ENCODE measurements around the gene UBR2.
"Not testable (repeated sequence)": the region's sequence is repeated elsewhere in the genome, so short reads cannot be mapped to it uniquely, and the experiment has no call there.

UBR2 gene

GRCh38 chr6:42619963-42620362 is 56.1 kb downstream of the UBR2 start:
- DNase-seq = no peak

- DNase-seq = no peak
Measured at GRCh38 chr6:42624601-42625000, 60.8 kb downstream of the UBR2 start.

GRCh38 chr6:42627044-42627443 is 63.2 kb downstream of the UBR2 start:
- no peak for DNase-seq

GRCh38 chr6:42627674-42628073 is 63.8 kb downstream of the UBR2 start:
- no peak for DNase-seq

- DNase-seq = no peak
Measured at GRCh38 chr6:42628604-42629003, 64.8 kb downstream of the UBR2 start.

GRCh38 chr6:42629845-42630244 is 66.0 kb downstream of the UBR2 start:
- DNase-seq = no peak

- no peak for DNase-seq
Measured at GRCh38 chr6:42637681-42638080, 73.9 kb downstream of the UBR2 start.

- DNase-seq = no peak
Measured at GRCh38 chr6:42642794-42643193, 79.0 kb downstream of the UBR2 start.

- no peak for DNase-seq
Measured at GRCh38 chr6:42644211-42644610, 80.4 kb downstream of the UBR2 start.

GRCh38 chr6:42652024-42652746 is 88.4 kb downstream of the UBR2 start:
- no peak for DNase-seq

GRCh38 chr6:42653851-42654250 is 90.0 kb downstream of the UBR2 start:
- DNase-seq = no peak

- DNase-seq = no peak
Measured at GRCh38 chr6:42659806-42660205, 96.0 kb downstream of the UBR2 start.

- DNase-seq = peak; percentile 77
Measured at GRCh38 chr6:42661540-42662153, 97.8 kb downstream of the UBR2 start.

- DNase-seq = no peak
Measured at GRCh38 chr6:42664718-42665117, 100.9 kb downstream of the UBR2 start.

GRCh38 chr6:42674368-42674767 is 110.5 kb downstream of the UBR2 start:
- not testable (repeated sequence) for DNase-seq

GRCh38 chr6:42674780-42675179 is 111.0 kb downstream of the UBR2 start:
- no peak for DNase-seq

GRCh38 chr6:42679358-42679757 is 115.5 kb downstream of the UBR2 start:
- DNase-seq = no peak

- no peak for DNase-seq
Measured at GRCh38 chr6:42688281-42688680, 124.5 kb downstream of the UBR2 start.

- no peak for DNase-seq
Measured at GRCh38 chr6:42689371-42689770, 125.5 kb downstream of the UBR2 start.

- DNase-seq = no peak
Measured at GRCh38 chr6:42690151-42690702, 126.4 kb downstream of the UBR2 start.

- no peak for DNase-seq
Measured at GRCh38 chr6:42690872-42691271, 127.0 kb downstream of the UBR2 start.

- DNase-seq = no peak
Measured at GRCh38 chr6:42692137-42692911, 128.5 kb downstream of the UBR2 start.

- DNase-seq = no peak
Measured at GRCh38 chr6:42693725-42694323, 130.0 kb downstream of the UBR2 start.
